NCI-H446 treated with DMSO at 0.1 percent for 48 hours (cell line): Measurements from ENCODE around the gene POLR1A.

Source experiments
- DNase-seq: peaks from one replicate; lab custom pipeline; 2025; lab: John Stamatoyannopoulos, UW

The POLR1A gene

GRCh38 chr2:86037795-86038192 lies 67.9 kb downstream of the POLR1A start:
- no peak for DNase-seq

- DNase-seq: no peak
Observed at GRCh38 chr2:86037141-86037794, 68.4 kb downstream of the POLR1A start.

DNA sequence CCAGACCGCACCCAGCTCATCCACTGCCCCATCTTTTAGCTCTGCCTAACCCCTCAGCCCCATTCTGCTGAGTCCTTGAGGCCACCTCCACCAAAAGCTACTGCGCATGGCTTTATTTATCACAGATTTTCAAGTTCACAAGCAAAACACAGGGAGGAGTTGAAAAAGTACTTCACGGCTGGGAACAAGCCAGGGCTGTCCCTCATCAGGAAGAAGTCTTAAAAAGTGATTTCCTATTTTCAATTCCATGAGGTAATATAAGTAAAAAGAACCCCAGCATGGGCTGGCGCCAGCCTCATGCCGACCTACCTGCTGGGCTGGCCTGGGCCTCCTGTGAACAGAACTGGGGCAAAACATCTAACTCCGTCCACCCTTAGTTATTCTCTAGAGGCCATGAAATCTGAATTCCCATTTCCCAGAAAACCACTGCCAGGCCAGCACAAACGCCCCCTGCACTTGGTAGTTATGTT lies 69.0 kb downstream of the POLR1A start:
- no peak for DNase-seq

GRCh38 chr2:86035883-86036668 lies 69.6 kb downstream of the POLR1A start:
- DNase-seq: peak; percentile 90

DNA sequence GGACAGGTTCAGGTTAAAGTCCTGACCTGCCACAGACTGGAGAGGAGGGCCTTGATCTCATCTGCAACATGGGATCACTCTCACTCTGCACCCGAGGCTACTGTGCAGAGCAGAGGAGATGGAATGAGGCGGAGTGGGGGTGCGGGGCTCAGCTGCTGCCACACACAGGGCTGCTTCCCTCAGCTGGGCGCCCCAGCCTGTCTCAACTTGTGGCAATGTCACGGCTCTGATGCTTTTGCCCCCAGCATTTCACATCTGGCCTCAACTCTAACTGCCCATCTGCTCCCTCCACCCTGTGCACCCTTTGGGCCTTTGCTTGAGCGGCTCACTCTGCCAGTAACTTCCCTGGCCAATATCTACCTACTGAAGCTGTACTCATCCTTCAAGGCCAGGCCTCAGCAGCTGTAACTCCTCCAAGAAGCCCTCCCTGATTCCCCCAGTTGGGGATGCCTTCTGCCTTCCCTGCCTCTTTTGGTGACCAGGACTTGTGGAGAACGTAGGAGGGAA lies 70.3 kb downstream of the POLR1A start:
- DNase-seq: no peak

DNA sequence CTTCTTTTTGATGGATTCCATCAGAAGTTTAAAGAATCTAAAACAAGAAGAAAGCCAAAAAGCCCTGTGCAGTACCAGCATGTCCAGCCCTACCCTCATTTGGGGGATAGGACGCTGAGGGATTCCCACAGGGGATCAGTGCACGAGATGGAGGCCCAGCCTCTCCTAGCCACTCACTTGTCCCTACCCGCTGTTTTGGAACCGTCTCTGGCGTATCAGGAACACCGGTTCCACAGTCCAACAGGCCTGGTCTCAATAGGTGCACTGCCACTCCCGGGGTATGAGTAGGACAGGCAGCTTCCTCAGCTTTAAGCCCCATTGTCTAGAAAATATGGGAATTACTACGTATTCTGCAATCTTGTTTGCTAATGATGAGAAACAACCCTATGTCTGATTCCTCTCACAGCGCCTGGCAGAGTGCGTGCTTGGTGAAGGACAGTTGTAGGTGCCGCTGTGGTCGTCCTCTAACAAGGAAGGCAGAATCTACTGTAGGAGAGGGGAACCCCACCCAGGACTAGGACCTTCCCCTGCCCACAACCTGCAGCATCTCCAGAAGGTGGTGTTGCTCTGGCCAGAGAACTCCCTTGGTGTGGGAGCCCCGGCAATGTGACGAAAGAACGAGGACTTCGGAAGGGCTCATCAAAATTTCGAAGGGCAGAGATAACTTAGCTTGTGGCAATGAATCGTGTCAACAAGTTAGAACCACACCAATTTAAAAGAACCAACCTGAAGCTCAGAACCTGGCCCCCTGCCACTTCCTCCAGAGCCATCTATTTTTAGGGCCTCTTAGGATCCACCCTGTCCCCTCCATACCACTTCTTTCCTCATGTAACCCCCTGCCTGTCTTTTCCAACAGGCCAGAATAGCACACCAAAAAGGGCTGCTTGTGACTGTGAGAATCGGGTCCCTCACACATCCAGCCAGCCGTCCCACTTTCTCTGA lies 71.7 kb downstream of the POLR1A start:
- no peak for DNase-seq

DNA sequence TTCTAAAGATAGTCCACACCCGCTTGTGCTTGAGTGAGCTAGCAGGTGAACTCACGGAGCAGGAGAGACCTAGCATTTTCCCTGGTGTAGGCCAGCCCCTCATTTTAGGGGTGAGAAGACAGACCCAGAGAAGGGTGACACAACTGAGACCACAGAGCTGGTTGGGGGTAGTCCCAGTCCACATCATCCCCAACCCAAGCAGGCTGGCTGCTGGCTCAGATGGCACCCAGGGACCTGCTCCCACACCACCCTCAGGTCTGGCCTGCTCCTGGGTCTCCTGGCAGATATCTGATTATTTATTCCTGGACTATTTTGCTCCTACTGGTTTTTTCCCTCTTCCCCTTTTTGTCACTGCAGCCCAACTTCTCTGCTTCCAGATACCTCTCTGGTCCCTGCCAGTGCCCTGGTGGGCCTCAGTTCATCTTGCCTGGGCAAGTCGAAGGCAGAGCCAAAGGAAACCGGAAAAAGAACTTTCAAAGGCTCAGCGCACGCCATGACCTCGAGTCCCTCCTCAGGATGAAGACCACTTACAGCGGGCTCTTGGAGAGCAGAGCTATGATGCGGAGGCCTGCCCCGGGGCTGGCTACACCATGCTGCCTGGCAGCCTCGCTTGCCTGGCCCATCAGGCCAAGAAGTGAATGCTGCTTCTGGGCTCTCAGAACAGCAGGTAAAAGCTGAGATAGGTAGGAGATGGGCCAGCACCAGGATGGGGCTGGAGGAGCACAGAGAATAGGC lies 72.7 kb downstream of the POLR1A start:
- DNase-seq: no peak

DNA sequence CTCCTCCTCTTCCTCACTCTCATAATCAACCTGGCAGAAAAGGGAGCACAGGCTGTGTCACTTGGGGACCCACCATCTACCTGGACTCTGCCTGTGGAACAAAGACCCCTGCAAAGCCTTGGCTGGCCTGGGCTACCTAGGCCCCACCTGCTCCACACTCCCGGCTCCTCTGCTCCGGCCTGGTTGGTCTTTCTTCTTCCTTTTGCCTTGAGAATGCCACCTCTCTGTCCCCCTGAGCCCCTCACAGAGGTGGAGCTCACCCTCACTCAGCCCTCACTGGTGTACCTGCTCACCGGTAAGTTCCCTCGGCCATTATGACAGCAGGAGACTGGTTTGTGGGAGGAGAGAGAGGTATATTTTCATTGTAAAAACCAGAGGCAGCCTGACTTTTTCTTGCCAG lies 74.1 kb downstream of the POLR1A start:
- no peak for DNase-seq

- DNase-seq: no peak
Observed at GRCh38 chr2:86031151-86031550, 74.5 kb downstream of the POLR1A start.

DNA sequence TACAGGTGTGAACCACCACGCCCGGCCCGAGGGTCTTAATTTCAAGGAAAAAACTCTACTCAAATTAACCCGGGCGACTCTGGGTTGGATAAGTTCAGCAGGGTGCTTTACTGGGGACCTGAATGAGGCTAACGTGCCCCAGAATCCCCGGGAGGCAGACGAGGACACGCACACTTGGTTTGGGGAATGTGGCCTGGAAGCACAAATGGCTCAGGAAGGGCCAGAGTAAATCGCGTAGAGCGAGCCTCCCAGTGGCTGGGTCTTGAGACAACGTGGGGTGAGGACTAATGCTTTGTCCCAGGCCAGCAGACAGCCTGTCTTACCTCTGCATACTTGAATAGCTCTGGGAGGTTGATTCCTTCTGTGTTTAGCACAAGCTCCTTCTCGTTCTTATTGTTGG lies 75.8 kb downstream of the POLR1A start:
- DNase-seq: no peak

- DNase-seq: no peak
Observed at GRCh38 chr2:86028766-86029381, 76.8 kb downstream of the POLR1A start.

GRCh38 chr2:86027922-86028765 lies 77.5 kb downstream of the POLR1A start:
- no peak for DNase-seq

GRCh38 chr2:86027196-86027921 lies 78.3 kb downstream of the POLR1A start:
- DNase-seq: no peak

GRCh38 chr2:86026744-86027065 lies 79.0 kb downstream of the POLR1A start:
- DNase-seq: no peak

- DNase-seq: no peak
Observed at GRCh38 chr2:86025976-86026743, 79.5 kb downstream of the POLR1A start.

GRCh38 chr2:86025229-86025820 lies 80.4 kb downstream of the POLR1A start:
- DNase-seq: no peak

DNA sequence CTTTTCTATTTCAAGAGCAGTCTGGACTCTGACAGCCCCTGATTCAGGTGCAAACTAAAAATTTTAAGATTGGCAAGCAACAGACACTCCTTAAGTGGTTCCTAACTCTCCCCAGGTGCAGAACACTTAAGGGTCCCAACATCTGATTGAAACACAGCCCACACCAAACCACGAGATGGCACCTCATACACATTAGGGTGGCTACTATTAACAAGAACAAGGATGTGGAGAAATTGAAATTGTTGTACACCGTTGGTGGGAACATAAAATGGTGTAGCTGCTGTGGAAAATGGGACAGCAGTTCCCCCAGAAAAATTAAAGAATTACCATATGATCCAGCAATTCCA lies 82.3 kb downstream of the POLR1A start:
- DNase-seq: no peak

DNA sequence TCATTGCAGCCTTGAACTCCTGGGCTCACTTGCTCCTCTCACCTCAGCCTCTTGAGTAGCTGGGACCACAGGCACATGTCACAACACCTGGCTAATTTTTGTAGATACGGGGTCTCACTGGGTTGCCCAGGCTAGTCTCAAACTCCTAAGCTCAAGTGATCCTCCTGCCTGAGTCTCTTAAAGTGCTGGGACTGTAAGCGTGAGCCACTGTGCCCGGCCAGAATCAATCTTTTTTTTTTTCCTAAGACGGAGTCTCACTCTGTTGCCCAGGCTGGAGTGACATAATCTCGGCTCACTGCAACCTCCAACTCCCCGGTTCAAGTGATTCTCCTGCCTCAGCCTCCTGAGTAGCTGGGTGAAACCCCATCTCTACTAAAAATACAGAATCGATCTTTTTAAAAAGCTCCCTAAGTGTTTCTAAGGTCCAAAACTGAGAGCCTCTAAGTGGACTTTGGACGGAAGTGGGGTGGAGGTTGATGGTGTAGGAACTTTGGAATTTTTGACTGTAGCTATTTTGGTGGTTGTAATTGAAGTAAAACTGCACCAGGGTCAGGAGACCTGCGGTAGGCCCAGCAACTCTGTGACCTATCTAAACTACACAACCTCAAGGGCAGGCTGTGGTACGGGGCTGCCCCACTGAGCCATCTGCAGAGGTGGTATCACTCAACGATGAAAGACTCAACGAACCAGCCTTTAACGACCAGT lies 82.9 kb downstream of the POLR1A start:
- DNase-seq: no peak
